Mesenchymal stem cell (in vitro differentiated cells and primary cell): ENCODE results near the gene MIPOL1.

Experiments
- DNase-seq: peaks from one replicate; pipeline ENCODE4 v3.0.0-alpha.2; 2013
- H2AFZ ChIP-seq: one replicate; pipeline ENCODE4 v1.6.1; 2013; ENCODE audit warnings: low read depth, mild to moderate bottlenecking, control low read depth, inconsistent platforms, low read length, moderate library complexity
- H2AK5ac ChIP-seq: 2 replicates; pipeline ENCODE4 v1.6.1; 2013; ENCODE audit warnings: low read length, moderate library complexity, mild to moderate bottlenecking, inconsistent platforms; ENCODE audit not compliant: severe bottlenecking
- H2BK120ac ChIP-seq: one replicate; pipeline ENCODE4 v1.6.1; 2013; ENCODE audit warnings: low read depth, mild to moderate bottlenecking, inconsistent platforms, low read length, moderate library complexity
- H2BK12ac ChIP-seq, 2 experiments: one replicate each; pipeline ENCODE4 v1.6.1; 2013; ENCODE audit warnings: inconsistent platforms in 2 of 2, low read length in 2 of 2, mild to moderate bottlenecking in 2 of 2, moderate library complexity in 2 of 2, control low read depth in 1 of 2
- H2BK15ac ChIP-seq: one replicate; pipeline ENCODE4 v1.6.1; 2013; ENCODE audit warnings: mild to moderate bottlenecking, low read depth, inconsistent platforms; ENCODE audit not compliant: poor library complexity, severe bottlenecking
- H2BK5ac ChIP-seq: 2 replicates; pipeline ENCODE4 v1.6.1; 2013; ENCODE audit warnings: low read depth, mild to moderate bottlenecking, low read length, control low read depth, inconsistent platforms; ENCODE audit not compliant: poor library complexity, severe bottlenecking
- H3K14ac ChIP-seq, 2 experiments: one replicate each; pipeline ENCODE4 v1.6.1; 2013; ENCODE audit warnings: inconsistent platforms in 2 of 2, low read length in 2 of 2, control low read depth in 1 of 2, mild to moderate bottlenecking in 1 of 2, moderate library complexity in 1 of 2
- H3K18ac ChIP-seq, 2 experiments: one replicate each; pipeline ENCODE4 v1.6.1; 2013; ENCODE audit warnings: inconsistent platforms in 2 of 2, low read length in 2 of 2, control low read depth in 1 of 2, low read depth in 1 of 2, mild to moderate bottlenecking in 1 of 2
- H3K23ac ChIP-seq, 2 experiments: one replicate each; pipeline ENCODE4 v1.6.1; 2013; ENCODE audit warnings: inconsistent platforms in 2 of 2, low read length in 2 of 2, mild to moderate bottlenecking in 2 of 2, moderate library complexity in 2 of 2, control low read depth in 1 of 2
- H3K27ac ChIP-seq: 2 replicates; pipeline ENCODE4 v1.5.1; 2013; ENCODE audit warnings: mild to moderate bottlenecking, moderate library complexity, low read length, control low read depth, inconsistent platforms; ENCODE audit not compliant: poor library complexity, severe bottlenecking
- H3K27me3 ChIP-seq, 2 experiments: 2 replicates each; pipeline versions ENCODE4 v1.6.1 to v1.7.0; 2013; ENCODE audit warnings: low read length in 2 of 2, mild to moderate bottlenecking in 2 of 2, moderate library complexity in 2 of 2, control low read depth in 1 of 2, inconsistent platforms in 1 of 2; ENCODE audit not compliant: control insufficient read depth in 1 of 2, insufficient read depth in 1 of 2
- H3K36me3 ChIP-seq, 2 experiments: 2 replicates each; pipeline versions ENCODE4 v1.6.1 to v1.7.0; 2013; ENCODE audit warnings: low read length in 2 of 2, control low read depth in 1 of 2, inconsistent platforms in 1 of 2, low read depth in 1 of 2, mild to moderate bottlenecking in 1 of 2; ENCODE audit not compliant: insufficient read depth in 2 of 2, control insufficient read depth in 1 of 2
- H3K4ac ChIP-seq, 2 experiments: one replicate each; pipeline ENCODE4 v1.6.1; 2013; ENCODE audit warnings: inconsistent platforms in 2 of 2, low read length in 2 of 2, mild to moderate bottlenecking in 2 of 2, moderate library complexity in 2 of 2, control low read depth in 1 of 2, low read depth in 1 of 2
- H3K4me1 ChIP-seq: 2 replicates; pipeline ENCODE4 v1.6.1; 2013; ENCODE audit warnings: low read depth, low read length, control low read depth; ENCODE audit not compliant: control insufficient read depth, insufficient read depth
- H3K4me2 ChIP-seq: 2 replicates; pipeline ENCODE4 v1.6.1; 2013; ENCODE audit warnings: low read length, mild to moderate bottlenecking, inconsistent platforms; ENCODE audit not compliant: poor library complexity, severe bottlenecking
- H3K4me3 ChIP-seq, 2 experiments: 2 replicates each; pipeline versions ENCODE4 v1.5.1 to v1.7.0; 2013; ENCODE audit warnings: low read length in 2 of 2, mild to moderate bottlenecking in 2 of 2, control low read depth in 1 of 2, low read depth in 1 of 2; ENCODE audit not compliant: insufficient read depth in 1 of 2
- H3K79me1 ChIP-seq: replicated peaks from 2 replicates; pipeline ENCODE4 v1.6.1; 2013; ENCODE audit warnings: mild to moderate bottlenecking, control low read depth, low read length, inconsistent platforms; ENCODE audit not compliant: poor library complexity, severe bottlenecking
- H3K9ac ChIP-seq: 2 replicates; pipeline ENCODE4 v1.7.0; 2013; ENCODE audit warnings: mild to moderate bottlenecking, low read length, moderate library complexity
- H3K9me3 ChIP-seq: 2 replicates; pipeline ENCODE4 v1.7.0; 2013; ENCODE audit warnings: mild to moderate bottlenecking, low read length; ENCODE audit not compliant: control insufficient read depth
- H4K8ac ChIP-seq: one replicate; pipeline ENCODE4 v1.6.1; 2013; ENCODE audit warnings: inconsistent platforms, mild to moderate bottlenecking, low read length, moderate library complexity
- H4K91ac ChIP-seq: one replicate; pipeline ENCODE4 v1.6.1; 2013; ENCODE audit warnings: mild to moderate bottlenecking, low read length, inconsistent platforms
- WGBS: methylation state at CpG from one replicate; pipeline ENCODE4 v1.1.7; 2013; ENCODE audit warnings: mixed read lengths; 5-methylcytosine and 5-hydroxymethylcytosine counted together

The MIPOL1 gene

GRCh38 chr14:37340353-37340752 is 142.6 kb downstream of the MIPOL1 start:
- Histone ChIP-seq H2AFZ (no peak overlapping the region), H4K91ac (no peak overlapping the region), H3K27ac (no peak overlapping the region), H4K8ac (no peak overlapping the region), H2BK5ac (no peak overlapping the region), H3K36me3 (no peaks in the 10 kb centered on the region), H3K4me3 (no peak overlapping the region), H3K23ac (no peak overlapping the region), H3K79me1 (no peaks in the 10 kb centered on the region), H3K4me1 (no peaks in the 10 kb centered on the region), H3K4me2 (no peak overlapping the region), H2BK120ac (no peak overlapping the region), H3K27me3 (no peaks in the 10 kb centered on the region), H3K4ac (no peak overlapping the region), H2BK12ac (no peak overlapping the region), H3K18ac (no peak overlapping the region), H3K9me3 (no peaks in the 10 kb centered on the region), H2BK15ac (no peak overlapping the region), H2AK5ac (no peak overlapping the region), H3K14ac (no peak overlapping the region), H3K9ac (no peak overlapping the region)
- WGBS, result 96% methylated on average over 4 of the region's 4 CpGs
- no peak for DNase-seq

GRCh38 chr14:37343307-37344094 is 145.8 kb downstream of the MIPOL1 start:
- Histone ChIP-seq H3K4me1 (no peaks in the 10 kb centered on the region), H3K18ac (no peak overlapping the region), H3K36me3 (peaks cover 0 to 3% of the 10 kb centered on the region in 2 experiments), H2BK120ac (no peak overlapping the region), H4K8ac (no peak overlapping the region), H4K91ac (no peak overlapping the region), H3K79me1 (no peaks in the 10 kb centered on the region), H3K27me3 (no peaks in the 10 kb centered on the region), H2AK5ac (no peak overlapping the region), H3K9me3 (peaks cover 5% of the 10 kb centered on the region), H2BK5ac (no peak overlapping the region), H3K23ac (no peak overlapping the region), H3K14ac (no peak overlapping the region), H3K9ac (peak overlapping the region; percentile 44), H2BK15ac (no peak overlapping the region), H3K4me3 (peak overlapping the region in 1 of 2 experiments; percentile 36), H3K4me2 (no peak overlapping the region), H2AFZ (no peak overlapping the region), H2BK12ac (no peak overlapping the region), H3K27ac (no peak overlapping the region), H3K4ac (no peak overlapping the region)
- WGBS, result no CpG with 5 or more reads among the region's 3 CpGs
- peak; percentile 9 for DNase-seq

GRCh38 chr14:37363661-37364060 is 165.9 kb downstream of the MIPOL1 start:
- 98% methylated on average over 9 of the region's 9 CpGs for WGBS

GRCh38 chr14:37369425-37369824 is 171.7 kb downstream of the MIPOL1 start:
- no peaks in the 10 kb centered on the region for H3K9me3 ChIP-seq
- WGBS, result 100% methylated on average over 1 of the region's 5 CpGs
- no peak overlapping the region for H3K23ac ChIP-seq
- H4K91ac ChIP-seq, result no peak overlapping the region
- H3K9ac ChIP-seq, result no peak overlapping the region
- H3K79me1 ChIP-seq, result no peaks in the 10 kb centered on the region
- H2AFZ ChIP-seq, result no peak overlapping the region
- no peak overlapping the region for H2BK120ac ChIP-seq
- H3K27ac ChIP-seq, result no peak overlapping the region
- no peaks in the 10 kb centered on the region for H3K36me3 ChIP-seq
- no peaks in the 10 kb centered on the region for H3K4me1 ChIP-seq
- no peak overlapping the region for H3K4me2 ChIP-seq
- H3K14ac ChIP-seq, result no peak overlapping the region
- H4K8ac ChIP-seq, result no peak overlapping the region
- DNase-seq, result no peak
- no peak overlapping the region for H2BK5ac ChIP-seq
- H3K4me3 ChIP-seq, result no peak overlapping the region
- H3K4ac ChIP-seq, result no peak overlapping the region
- H2AK5ac ChIP-seq, result no peak overlapping the region
- no peaks in the 10 kb centered on the region for H3K27me3 ChIP-seq
- no peak overlapping the region for H3K18ac ChIP-seq
- no peak overlapping the region for H2BK15ac ChIP-seq
- no peak overlapping the region for H2BK12ac ChIP-seq

More at GRCh38 chr14:37363661-37364060, 165.9 kb downstream of the MIPOL1 start:
- H3K27ac ChIP-seq, result no peak overlapping the region
- H2BK15ac ChIP-seq, result no peak overlapping the region
- no peak overlapping the region for H2BK12ac ChIP-seq
- H3K9me3 ChIP-seq, result no peaks in the 10 kb centered on the region
- no peaks in the 10 kb centered on the region for H3K4me1 ChIP-seq
- H3K9ac ChIP-seq, result no peak overlapping the region
- peaks cover 2% of the 10 kb centered on the region for H3K79me1 ChIP-seq
- no peak overlapping the region for H2AK5ac ChIP-seq
- H4K8ac ChIP-seq, result no peak overlapping the region
- H3K4me2 ChIP-seq, result no peak overlapping the region
- H3K23ac ChIP-seq, result no peak overlapping the region
- no peaks in the 10 kb centered on the region for H3K27me3 ChIP-seq
- H2BK120ac ChIP-seq, result no peak overlapping the region
- no peak overlapping the region for H2AFZ ChIP-seq
- no peak for DNase-seq
- H3K4ac ChIP-seq, result no peak overlapping the region
- H3K14ac ChIP-seq, result no peak overlapping the region
- H3K36me3 ChIP-seq, result peaks cover 0 to 7% of the 10 kb centered on the region in 2 experiments
- no peak overlapping the region for H3K4me3 ChIP-seq
- no peak overlapping the region for H3K18ac ChIP-seq
- H4K91ac ChIP-seq, result no peak overlapping the region
- H2BK5ac ChIP-seq, result no peak overlapping the region
